DOHH2 (cell line): Measurements from ENCODE around the gene PUM2.

ENCODE experiments used
- CTCF ChIP-seq: fragments of 200-600 bp; sonication (generic); IDR thresholded peaks from one replicate; pipeline ENCODE4 v1.5.1; 2014; ENCODE audit warnings: antibody characterized with exemption, mild to moderate bottlenecking, low read depth, low read length; ENCODE audit not compliant: poor library complexity, severe bottlenecking
- EZH2phosphoT487 ChIP-seq: fragments of 200-600 bp; sonication (generic); IDR thresholded peaks from 2 replicates; pipeline ENCODE4 v1.6.1; 2017; ENCODE audit warnings: borderline replicate concordance, mild to moderate bottlenecking, antibody characterized with exemption, low read length, moderate library complexity, mixed read lengths

GRCh38 chr2:20368706-20369105 is 18.1 kb upstream of the PUM2 start:
- TF ChIP-seq CTCF (no peak), EZH2phosphoT487 (no peak)
